MCF 10A (cell line): ENCODE data around the gene C1orf21. TPM values are rescaled to one million over a fixed set of nuclear protein-coding genes. Genes with fewer than 3 reads are reported as not detected.

Experiments
- BruUV-seq: library from RNA; stranded (reverse); fragments of 400-500 nt; replicated peaks from 2 replicates; lab custom pipeline; 2021; lab: Mats Ljungman, UMichigan
- CTCF ChIA-PET: fragments of 300-600 bp; sonication (Branson Sonifier 250); formaldehyde crosslinking; extraction: SDS; loops from one replicate; lab custom pipeline; 2021; ENCODE audit warnings: antibody characterized with exemption, inconsistent platforms; lab: Yijun Ruan, JAX
- POLR2A ChIA-PET: fragments of 300-600, 350-650 bp; sonication (Branson Sonifier 250); formaldehyde crosslinking; extraction: SDS; loops from one replicate; lab custom pipeline; 2020; ENCODE audit warnings: antibody characterized with exemption, inconsistent platforms; lab: Yijun Ruan, JAX
- DNase-seq: peaks from one replicate; pipeline ENCODE4 v3.0.0-alpha.2; 2018; ENCODE audit not compliant: unreplicated experiment
- H3K27ac Mint-ChIP-seq: one replicate; pipeline ENCODE4 v1.8.0; 2022; ENCODE audit warnings: mild to moderate bottlenecking, low read depth, mixed read lengths; ENCODE audit not compliant: unreplicated experiment
- H3K27me3 Mint-ChIP-seq: one replicate; pipeline ENCODE4 v1.8.0; 2022; ENCODE audit warnings: mixed read lengths; ENCODE audit not compliant: insufficient read depth, unreplicated experiment
- H3K36me3 Mint-ChIP-seq: one replicate; pipeline ENCODE4 v1.8.0; 2022; ENCODE audit warnings: mild to moderate bottlenecking, moderate library complexity, mixed read lengths; ENCODE audit not compliant: insufficient read depth, unreplicated experiment
- H3K4me1 Mint-ChIP-seq: one replicate; pipeline ENCODE4 v1.8.0; 2022; ENCODE audit warnings: mixed read lengths; ENCODE audit not compliant: insufficient read depth, unreplicated experiment
- H3K4me3 Mint-ChIP-seq: one replicate; pipeline ENCODE4 v1.8.0; 2022; ENCODE audit warnings: mild to moderate bottlenecking, moderate library complexity, mixed read lengths; ENCODE audit not compliant: unreplicated experiment
- H3K9me3 Mint-ChIP-seq: one replicate; pipeline ENCODE4 v1.8.0; 2022; ENCODE audit warnings: mixed read lengths; ENCODE audit not compliant: unreplicated experiment
- intact Hi-C: fragments of 100-400 bp; cut with micrococcal nuclease; formaldehyde crosslinking; loops from 2 replicates; pipeline ENCODE4 v1.14.1; 2022
- total RNA-seq: library from RNA; stranded (reverse); gene quantifications from 2 replicates; pipeline ENCODE4 v1.2.3, GENCODE V29; 2022
- TF ChIP-seq, protein P1 (sequence below): fragments of 200-600 bp; IDR thresholded peaks from one replicate; pipeline ENCODE4 v1.8.0; 2022; ENCODE audit warnings: antibody characterized with exemption, mild to moderate bottlenecking; ENCODE audit not compliant: unreplicated experiment

The C1orf21 gene
- total RNA-seq, 1 experiment from 2014 or later, result 23.2 TPM

DNA sequence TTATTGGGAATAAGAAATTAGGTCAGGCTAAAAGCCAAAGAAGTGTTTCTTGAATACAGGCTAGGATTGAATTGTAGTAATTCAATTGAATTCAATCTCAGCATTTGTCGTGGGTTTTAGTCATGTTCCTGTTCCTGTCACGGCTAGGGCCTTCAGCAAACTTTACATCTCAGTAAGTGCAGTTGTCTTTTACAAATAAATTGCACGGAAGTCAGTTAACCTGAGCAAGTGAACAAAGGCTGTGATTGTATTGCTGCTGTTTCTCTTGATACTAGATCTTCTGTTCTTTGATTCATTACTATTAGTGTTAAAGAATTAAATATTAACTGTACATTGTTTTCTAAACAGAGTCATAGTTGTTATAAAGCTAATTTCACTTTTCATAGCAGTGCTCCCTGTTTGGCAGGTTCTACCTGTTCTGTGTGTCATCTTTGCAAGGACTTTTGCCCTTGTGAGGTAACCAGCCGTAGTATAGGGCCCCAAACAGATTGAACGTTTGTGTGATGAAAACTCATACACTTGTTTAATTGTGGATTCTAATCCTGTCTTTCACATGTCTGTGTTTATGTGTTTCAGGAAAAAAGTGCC lies 203.4 kb downstream of the C1orf21 start:
- TF ChIP-seq, protein P1, sequence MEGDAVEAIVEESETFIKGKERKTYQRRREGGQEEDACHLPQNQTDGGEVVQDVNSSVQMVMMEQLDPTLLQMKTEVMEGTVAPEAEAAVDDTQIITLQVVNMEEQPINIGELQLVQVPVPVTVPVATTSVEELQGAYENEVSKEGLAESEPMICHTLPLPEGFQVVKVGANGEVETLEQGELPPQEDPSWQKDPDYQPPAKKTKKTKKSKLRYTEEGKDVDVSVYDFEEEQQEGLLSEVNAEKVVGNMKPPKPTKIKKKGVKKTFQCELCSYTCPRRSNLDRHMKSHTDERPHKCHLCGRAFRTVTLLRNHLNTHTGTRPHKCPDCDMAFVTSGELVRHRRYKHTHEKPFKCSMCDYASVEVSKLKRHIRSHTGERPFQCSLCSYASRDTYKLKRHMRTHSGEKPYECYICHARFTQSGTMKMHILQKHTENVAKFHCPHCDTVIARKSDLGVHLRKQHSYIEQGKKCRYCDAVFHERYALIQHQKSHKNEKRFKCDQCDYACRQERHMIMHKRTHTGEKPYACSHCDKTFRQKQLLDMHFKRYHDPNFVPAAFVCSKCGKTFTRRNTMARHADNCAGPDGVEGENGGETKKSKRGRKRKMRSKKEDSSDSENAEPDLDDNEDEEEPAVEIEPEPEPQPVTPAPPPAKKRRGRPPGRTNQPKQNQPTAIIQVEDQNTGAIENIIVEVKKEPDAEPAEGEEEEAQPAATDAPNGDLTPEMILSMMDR, result no peak
- BruUV-seq, result no TSS peak
- Mint-ChIP-seq H3K4me1 (peaks cover 6% of the 10 kb centered on the region), H3K27ac (no peak overlapping the region), H3K36me3 (peaks cover 10% of the 10 kb centered on the region), H3K4me3 (no peak overlapping the region), H3K27me3 (no peaks in the 10 kb centered on the region), H3K9me3 (no peaks in the 10 kb centered on the region)
- POLR2A ChIA-PET, result interaction anchor here (0.9 to 1.2 kb wide), 2 partner anchors 34 to 254 kb away, joined by 3 read pairs; no protein-coding TSS in a partner anchor
- CTCF ChIA-PET, result interaction anchor here (2.1 kb wide), 1 partner anchor 74 kb away, joined by 8 read pairs; no protein-coding TSS in a partner anchor
- DNase-seq, result no peak
- intact Hi-C loops, result no loop called here

DNA sequence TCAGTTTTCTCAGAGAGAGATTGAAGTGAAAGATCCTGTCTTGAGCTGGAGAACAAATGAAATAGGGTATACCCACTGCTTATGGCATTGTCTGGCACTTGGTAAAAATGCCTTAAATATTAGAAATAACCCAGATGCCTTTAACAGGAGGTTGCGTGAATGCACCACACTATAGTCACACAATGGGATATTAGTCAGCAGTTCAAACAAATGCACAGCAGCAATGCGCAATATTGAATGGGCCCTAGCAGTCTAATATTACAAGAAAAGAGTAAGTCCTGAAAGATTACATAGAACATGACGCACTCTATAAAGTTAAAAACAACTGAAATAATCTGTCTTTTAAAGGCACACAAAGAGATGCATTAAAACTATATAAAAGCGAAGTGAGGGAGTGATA lies 206.8 kb downstream of the C1orf21 start:
- intact Hi-C loops, result no loop called here
- ChIA-PET POLR2A (interaction anchor here (0.7 to 2.0 kb wide), 3 partner anchors 8 to 40 kb away, joined by 3 to 5 read pairs (median 5); no protein-coding TSS in a partner anchor), CTCF (interaction anchor here (0.8 kb wide), 3 partner anchors 62 to 98 kb away, joined by 3 to 5 read pairs (median 3); no protein-coding TSS in a partner anchor)
- TF ChIP-seq, protein P1, result no peak
- no peak overlapping the region for H3K27ac Mint-ChIP-seq
- no peak for DNase-seq
- H3K27me3 Mint-ChIP-seq, result no peaks in the 10 kb centered on the region
- no peaks in the 10 kb centered on the region for H3K9me3 Mint-ChIP-seq
- peaks cover 30% of the 10 kb centered on the region for H3K4me1 Mint-ChIP-seq
- BruUV-seq, result no TSS peak
- H3K36me3 Mint-ChIP-seq, result peaks cover 6% of the 10 kb centered on the region
- no peak overlapping the region for H3K4me3 Mint-ChIP-seq

DNA sequence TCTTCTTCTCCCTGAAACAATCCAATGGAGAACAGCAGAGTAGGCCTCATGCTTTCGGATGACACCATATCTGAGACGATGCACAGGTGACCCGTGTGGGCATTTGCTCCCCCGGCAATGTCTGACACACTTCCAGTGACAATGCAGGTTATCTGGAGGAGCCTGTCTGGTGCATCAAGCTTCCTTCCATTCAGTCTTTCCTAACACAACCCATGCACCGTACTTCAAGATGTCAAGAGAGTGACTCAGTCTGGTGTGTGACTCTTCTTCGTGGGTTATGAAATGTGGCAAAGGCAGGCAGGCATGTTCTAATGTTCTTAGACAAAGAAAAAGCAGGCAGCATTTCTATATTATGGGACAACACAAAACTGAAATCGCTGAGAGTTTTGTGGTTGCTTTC lies 208.8 kb downstream of the C1orf21 start:
- no peak overlapping the region for H3K4me3 Mint-ChIP-seq
- peaks cover 10% of the 10 kb centered on the region for H3K36me3 Mint-ChIP-seq
- no peaks in the 10 kb centered on the region for H3K27me3 Mint-ChIP-seq
- H3K9me3 Mint-ChIP-seq, result no peaks in the 10 kb centered on the region
- DNase-seq, result peak; percentile 85
- ChIA-PET CTCF (interaction anchor here (0.8 to 3.2 kb wide), 6 partner anchors 16 to 457 kb away, joined by 3 to 14 read pairs (median 4); no protein-coding TSS in a partner anchor), POLR2A (interaction anchor here (0.7 to 4.0 kb wide), 10 partner anchors 11 to 331 kb away, joined by 3 to 26 read pairs (median 6); partner anchors contain the start of gene C1orf21)
- BruUV-seq, result no TSS peak
- peak overlapping the region; percentile 3 for H3K27ac Mint-ChIP-seq
- intact Hi-C loops, result no loop called here
- TF ChIP-seq, protein P1, result no peak
- peaks cover 30% of the 10 kb centered on the region for H3K4me1 Mint-ChIP-seq

DNA sequence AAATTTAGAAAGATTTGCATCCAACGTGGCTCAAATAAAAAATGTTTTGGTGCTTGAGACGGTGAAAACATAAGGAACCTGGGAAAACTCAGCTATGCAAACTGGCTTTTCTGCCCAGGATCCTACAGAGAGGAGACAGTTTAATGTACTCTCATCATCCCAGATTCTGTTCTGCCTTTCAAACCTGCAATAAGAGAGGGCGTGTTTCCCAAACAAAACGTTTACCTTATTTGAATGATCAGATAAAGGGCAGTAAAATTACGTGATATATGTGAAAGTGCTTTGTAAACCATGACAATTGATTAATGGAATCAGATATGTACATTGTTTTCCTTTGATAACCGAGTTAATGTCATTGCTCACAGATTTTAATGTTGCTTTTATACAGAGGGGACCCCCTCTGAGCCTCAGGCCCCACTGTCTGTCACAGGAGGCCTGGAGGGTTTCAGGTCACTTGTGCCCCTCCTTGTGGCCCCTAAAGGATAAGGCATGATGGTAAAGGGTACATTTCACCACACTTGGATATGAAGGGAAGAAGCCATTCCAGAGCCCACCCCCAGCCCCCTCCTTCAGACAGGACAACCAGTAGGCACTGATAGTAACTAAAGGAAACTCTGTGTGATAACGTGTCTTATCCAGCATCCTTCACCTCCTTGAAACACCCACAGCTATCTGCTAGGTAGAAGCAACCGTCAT lies 210.3 kb downstream of the C1orf21 start:
- no peaks in the 10 kb centered on the region for H3K9me3 Mint-ChIP-seq
- BruUV-seq, result no TSS peak
- H3K4me1 Mint-ChIP-seq, result peaks cover 30% of the 10 kb centered on the region
- H3K36me3 Mint-ChIP-seq, result peaks cover 12% of the 10 kb centered on the region
- ChIA-PET CTCF (interaction anchor here (0.6 to 3.2 kb wide), 2 partner anchors 26 to 67 kb away, joined by 3 to 14 read pairs; no protein-coding TSS in a partner anchor), POLR2A (interaction anchor here (0.5 to 4.0 kb wide), 6 partner anchors 10 to 758 kb away, joined by 3 to 26 read pairs (median 4); partner anchors contain the start of gene C1orf21)
- no peak for DNase-seq
- TF ChIP-seq, protein P1, result no peak
- H3K27me3 Mint-ChIP-seq, result no peaks in the 10 kb centered on the region
- peak overlapping the region; percentile 57 for H3K27ac Mint-ChIP-seq
- no peak overlapping the region for H3K4me3 Mint-ChIP-seq
- intact Hi-C loops, result no loop called here
